ENCODE data around the gene CDC42EP4. TPM values are rescaled to one million over a fixed set of nuclear protein-coding genes. Genes with fewer than 3 reads are reported as not detected.

Gene CDC42EP4
- total RNA-seq, 1 donor from 2014 or later = 22.9 TPM

GRCh38 chr17:73250851-73251640 lies 60.8 kb downstream of the CDC42EP4 start:
- no peak for DNase-seq (ENCODE audit: low spot score)
- no peak for TF ChIP-seq CTCF (IDR thresholded peaks at IDR 0.05; ENCODE audit: unreplicated experiment)
- H3K36me3 Mint-ChIP-seq (ENCODE audit: low read depth, unreplicated experiment) = peaks cover 8% of the 10 kb centered on the region
- no peak overlapping the region for H3K4me3 Mint-ChIP-seq (ENCODE audit: unreplicated experiment)
- H3K4me1 Mint-ChIP-seq (ENCODE audit: unreplicated experiment) = peaks cover 5% of the 10 kb centered on the region
- no peaks in the 10 kb centered on the region for H3K9me3 Mint-ChIP-seq (ENCODE audit: unreplicated experiment)
- H3K27me3 Mint-ChIP-seq (ENCODE audit: unreplicated experiment) = peaks cover 4% of the 10 kb centered on the region
- H3K27ac Mint-ChIP-seq (ENCODE audit: unreplicated experiment) = no peak overlapping the region

GRCh38 chr17:73249700-73250099 lies 62.1 kb downstream of the CDC42EP4 start:
- Mint-ChIP-seq H3K27ac (ENCODE audit: unreplicated experiment) (no peak overlapping the region), H3K27me3 (ENCODE audit: unreplicated experiment) (peaks cover 2% of the 10 kb centered on the region), H3K9me3 (ENCODE audit: unreplicated experiment) (no peaks in the 10 kb centered on the region), H3K4me1 (ENCODE audit: unreplicated experiment) (peaks cover 5% of the 10 kb centered on the region), H3K36me3 (ENCODE audit: low read depth, unreplicated experiment) (peaks cover 9% of the 10 kb centered on the region), H3K4me3 (ENCODE audit: unreplicated experiment) (no peak overlapping the region)
- no peak for TF ChIP-seq CTCF (IDR thresholded peaks at IDR 0.05; ENCODE audit: unreplicated experiment)
- no peak for DNase-seq (ENCODE audit: low spot score)

- Mint-ChIP-seq H3K36me3 (ENCODE audit: low read depth, unreplicated experiment) (peaks cover 11% of the 10 kb centered on the region), H3K4me1 (ENCODE audit: unreplicated experiment) (peaks cover 5% of the 10 kb centered on the region), H3K27ac (ENCODE audit: unreplicated experiment) (no peak overlapping the region), H3K9me3 (ENCODE audit: unreplicated experiment) (no peaks in the 10 kb centered on the region), H3K27me3 (ENCODE audit: unreplicated experiment) (no peaks in the 10 kb centered on the region), H3K4me3 (ENCODE audit: unreplicated experiment) (no peak overlapping the region)
- DNase-seq (ENCODE audit: low spot score) = no peak
- TF ChIP-seq CTCF (IDR thresholded peaks at IDR 0.05; ENCODE audit: unreplicated experiment) = no peak
Measured at GRCh38 chr17:73248532-73248931, 63.3 kb downstream of the CDC42EP4 start.

- Mint-ChIP-seq H3K4me1 (ENCODE audit: unreplicated experiment) (peaks cover 5% of the 10 kb centered on the region), H3K27ac (ENCODE audit: unreplicated experiment) (no peak overlapping the region), H3K4me3 (ENCODE audit: unreplicated experiment) (peak overlapping the region; percentile 34), H3K27me3 (ENCODE audit: unreplicated experiment) (no peaks in the 10 kb centered on the region), H3K36me3 (ENCODE audit: low read depth, unreplicated experiment) (peaks cover 12% of the 10 kb centered on the region), H3K9me3 (ENCODE audit: unreplicated experiment) (no peaks in the 10 kb centered on the region)
- TF ChIP-seq CTCF (IDR thresholded peaks at IDR 0.05; ENCODE audit: unreplicated experiment) = no peak
- DNase-seq (ENCODE audit: low spot score) = no peak
Measured at GRCh38 chr17:73247726-73248125, 64.1 kb downstream of the CDC42EP4 start.

- no peak overlapping the region for H3K4me3 Mint-ChIP-seq (ENCODE audit: unreplicated experiment)
- H3K4me1 Mint-ChIP-seq (ENCODE audit: unreplicated experiment) = peaks cover 12% of the 10 kb centered on the region
- no peak for DNase-seq (ENCODE audit: low spot score)
- peaks cover 9% of the 10 kb centered on the region for H3K36me3 Mint-ChIP-seq (ENCODE audit: low read depth, unreplicated experiment)
- TF ChIP-seq CTCF (IDR thresholded peaks at IDR 0.05; ENCODE audit: unreplicated experiment) = no peak
- no peak overlapping the region for H3K27ac Mint-ChIP-seq (ENCODE audit: unreplicated experiment)
- H3K9me3 Mint-ChIP-seq (ENCODE audit: unreplicated experiment) = no peaks in the 10 kb centered on the region
- no peaks in the 10 kb centered on the region for H3K27me3 Mint-ChIP-seq (ENCODE audit: unreplicated experiment)
Measured at GRCh38 chr17:73240561-73240960, 71.2 kb downstream of the CDC42EP4 start.
